ENCODE results near the gene EZH1. TPM values are rescaled to one million over a fixed set of nuclear protein-coding genes. Genes with fewer than 3 reads are reported as not detected.
A peak's percentile ranks its signal among the peaks of the same experiment; 100 is the strongest.
"Not testable (repeated sequence)": the region's sequence is repeated elsewhere in the genome, so short reads cannot be mapped to it uniquely, and the experiment has no call there.

EZH1 gene
- polyA plus RNA-seq, 1 experiment, result 26.3 TPM

DNA sequence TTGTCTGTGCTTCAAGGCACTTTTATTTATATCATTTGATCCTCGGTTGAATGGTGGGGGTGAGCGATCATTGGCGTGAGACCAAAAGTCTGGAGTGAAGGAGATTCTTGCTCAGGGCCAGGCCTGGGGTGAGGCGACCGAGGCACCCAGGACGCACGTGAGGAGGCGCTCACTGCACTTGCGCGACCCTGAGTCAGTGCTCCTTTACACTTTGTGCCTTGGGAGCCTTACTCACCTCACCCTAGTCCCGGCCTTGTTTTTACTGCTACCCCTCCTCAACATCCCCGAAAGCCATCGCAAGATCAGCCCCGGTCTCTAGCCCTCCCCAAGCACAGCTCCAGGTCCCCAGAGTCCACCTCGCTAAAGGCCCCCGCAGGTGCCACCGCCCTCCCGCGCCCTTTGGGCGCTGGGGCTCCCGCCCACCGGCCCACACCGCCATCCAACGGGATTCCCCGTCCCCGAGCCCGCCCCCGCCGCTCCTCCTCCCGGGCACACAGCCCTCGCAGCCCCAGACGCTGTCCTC, 496 bp downstream of the EZH1 start:
- Histone ChIP-seq H3K27me3 (ENCODE audit: control insufficient read depth, insufficient read depth, low read length) (no peaks in the 10 kb centered on the region), H3K9me3 (ENCODE audit: control insufficient read depth, insufficient read depth, low read length) (no peaks in the 10 kb centered on the region; the same call in 1 of the 2 replicates), H3K4me3 (ENCODE audit: low read depth, low read length) (peak overlapping the region; percentile 84), H3K27ac (ENCODE audit: low read depth, low read length) (peak overlapping the region; percentile 78)
- DNase-seq (ENCODE audit: low read depth, low spot score), result no peak
- ChIA-PET CTCF (interaction anchor here (0.8 kb wide), 1 partner anchor 76 kb away, joined by 4 read pairs; no protein-coding TSS in a partner anchor), POLR2A (no interaction called here)
- TF ChIP-seq, protein P1, sequence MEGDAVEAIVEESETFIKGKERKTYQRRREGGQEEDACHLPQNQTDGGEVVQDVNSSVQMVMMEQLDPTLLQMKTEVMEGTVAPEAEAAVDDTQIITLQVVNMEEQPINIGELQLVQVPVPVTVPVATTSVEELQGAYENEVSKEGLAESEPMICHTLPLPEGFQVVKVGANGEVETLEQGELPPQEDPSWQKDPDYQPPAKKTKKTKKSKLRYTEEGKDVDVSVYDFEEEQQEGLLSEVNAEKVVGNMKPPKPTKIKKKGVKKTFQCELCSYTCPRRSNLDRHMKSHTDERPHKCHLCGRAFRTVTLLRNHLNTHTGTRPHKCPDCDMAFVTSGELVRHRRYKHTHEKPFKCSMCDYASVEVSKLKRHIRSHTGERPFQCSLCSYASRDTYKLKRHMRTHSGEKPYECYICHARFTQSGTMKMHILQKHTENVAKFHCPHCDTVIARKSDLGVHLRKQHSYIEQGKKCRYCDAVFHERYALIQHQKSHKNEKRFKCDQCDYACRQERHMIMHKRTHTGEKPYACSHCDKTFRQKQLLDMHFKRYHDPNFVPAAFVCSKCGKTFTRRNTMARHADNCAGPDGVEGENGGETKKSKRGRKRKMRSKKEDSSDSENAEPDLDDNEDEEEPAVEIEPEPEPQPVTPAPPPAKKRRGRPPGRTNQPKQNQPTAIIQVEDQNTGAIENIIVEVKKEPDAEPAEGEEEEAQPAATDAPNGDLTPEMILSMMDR (IDR thresholded peaks at IDR 0.05; ENCODE audit: low read depth, low read length), result no peak

DNA sequence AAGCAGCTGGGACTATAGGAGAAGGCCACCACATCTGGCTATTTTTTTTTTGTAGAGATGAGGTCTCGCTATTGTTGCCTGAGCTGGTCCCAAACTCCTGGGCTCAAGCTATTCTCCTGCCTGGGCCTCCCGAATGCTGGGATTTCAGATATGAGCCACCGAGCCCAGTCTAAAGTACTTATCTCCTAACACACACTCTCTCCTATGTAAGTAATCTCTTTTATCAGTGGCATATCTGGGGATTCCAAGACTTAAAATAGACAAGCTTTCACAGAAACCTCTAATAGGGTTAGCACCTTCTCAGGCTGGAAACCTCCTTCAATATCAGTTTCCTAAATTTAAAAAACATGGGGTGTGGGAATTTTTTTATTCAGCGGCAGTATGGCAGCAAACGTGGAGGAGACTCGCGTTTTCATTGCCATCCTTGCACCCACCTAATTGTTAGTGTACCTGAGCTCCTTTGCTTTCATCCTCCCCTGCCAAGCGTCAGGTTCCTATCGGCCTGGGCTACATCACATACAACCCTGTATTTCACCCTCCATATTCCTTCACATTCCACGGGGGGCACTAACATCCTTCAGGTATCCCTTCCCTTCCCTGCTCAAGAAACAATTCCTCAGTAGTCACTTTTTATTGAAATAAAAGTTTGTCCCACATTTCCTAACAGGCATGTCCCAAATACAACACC, 1.1 kb downstream of the EZH1 start:
- no peak for DNase-seq (ENCODE audit: low read depth, low spot score)
- POLR2A ChIA-PET, result interaction anchor here (0.6 kb wide), 1 partner anchor 351 kb away, joined by 4 read pairs; no protein-coding TSS in a partner anchor
- Histone ChIP-seq H3K4me3 (ENCODE audit: low read depth, low read length) (peak overlapping the region; percentile 84), H3K27ac (ENCODE audit: low read depth, low read length) (no peak overlapping the region), H3K9me3 (ENCODE audit: control insufficient read depth, insufficient read depth, low read length) (no peaks in the 10 kb centered on the region; the same call in 1 of the 2 replicates), H3K27me3 (ENCODE audit: control insufficient read depth, insufficient read depth, low read length) (no peaks in the 10 kb centered on the region)
- CTCF ChIA-PET, result interaction anchor here (0.6 to 1.6 kb wide), 4 partner anchors 8 to 165 kb away, joined by 3 to 9 read pairs (median 4); no protein-coding TSS in a partner anchor
- TF ChIP-seq, protein P1 (IDR thresholded peaks at IDR 0.05; ENCODE audit: low read depth, low read length), result peak; percentile 32; the same call in 1 of the 2 replicates

DNA sequence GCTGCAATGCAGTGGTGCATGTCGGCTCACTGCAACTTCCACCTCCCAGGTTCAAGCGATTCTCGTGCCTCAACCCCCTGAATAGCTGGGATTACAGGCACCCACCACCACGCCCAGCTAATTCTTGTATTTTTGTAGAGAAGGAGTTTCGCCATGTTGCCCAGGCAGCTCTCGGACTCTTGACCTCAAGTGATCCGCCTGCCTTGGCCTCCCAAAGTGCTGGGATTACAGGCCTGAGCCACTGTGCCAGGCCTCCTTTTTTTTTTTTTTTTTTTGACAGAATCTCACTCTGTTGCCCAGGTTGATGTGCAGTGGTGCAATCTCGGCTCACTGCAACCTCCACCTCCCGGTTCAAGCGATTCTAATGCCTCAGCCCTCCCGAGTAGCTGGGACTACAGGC, 1.9 kb downstream of the EZH1 start:
- ChIA-PET CTCF (interaction anchor here (0.6 to 1.6 kb wide), 4 partner anchors 21 to 264 kb away, joined by 3 to 9 read pairs (median 4); no protein-coding TSS in a partner anchor), POLR2A (interaction anchor here (0.7 kb wide), 1 partner anchor 82 kb away, joined by 5 read pairs; no protein-coding TSS in a partner anchor)
- not testable (repeated sequence) for H3K9me3 ChIP-seq (ENCODE audit: control insufficient read depth, insufficient read depth, low read length); H3K27me3 ChIP-seq (ENCODE audit: control insufficient read depth, insufficient read depth, low read length); H3K4me3 ChIP-seq (ENCODE audit: low read depth, low read length); DNase-seq (ENCODE audit: low read depth, low spot score); H3K27ac ChIP-seq (ENCODE audit: low read depth, low read length)

DNA sequence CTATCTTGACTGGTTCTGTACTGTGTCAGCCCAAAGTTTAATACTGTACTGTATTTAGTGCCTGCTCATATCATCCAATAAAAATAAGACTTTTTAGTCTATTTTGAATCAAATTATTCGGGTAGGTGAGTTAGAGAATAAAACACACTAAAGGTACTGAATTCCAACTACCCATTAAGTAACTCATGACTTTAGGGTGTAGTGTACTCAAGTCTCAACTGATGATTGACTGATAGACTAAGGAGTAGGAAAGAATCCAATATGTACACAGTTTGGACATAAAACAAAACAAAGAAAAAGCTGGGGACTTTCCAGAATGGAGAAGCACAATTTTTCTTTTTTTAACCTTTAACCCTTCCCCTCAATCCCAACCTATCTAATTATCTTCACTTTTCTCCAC, 4.1 kb downstream of the EZH1 start:
- POLR2A ChIA-PET, result interaction anchor here (0.6 kb wide), 1 partner anchor 436 kb away, joined by 3 read pairs; no protein-coding TSS in a partner anchor
- H3K9me3 ChIP-seq (ENCODE audit: control insufficient read depth, insufficient read depth, low read length), result no peaks in the 10 kb centered on the region; the same call in 1 of the 2 replicates
- no peaks in the 10 kb centered on the region for H3K27me3 ChIP-seq (ENCODE audit: control insufficient read depth, insufficient read depth, low read length)
- DNase-seq (ENCODE audit: low read depth, low spot score), result no peak
- no peak overlapping the region for H3K27ac ChIP-seq (ENCODE audit: low read depth, low read length)
- TF ChIP-seq, protein P1 (IDR thresholded peaks at IDR 0.05; ENCODE audit: low read depth, low read length), result no peak
- H3K4me3 ChIP-seq (ENCODE audit: low read depth, low read length), result no peak overlapping the region
- CTCF ChIA-PET, result no interaction called here

DNA sequence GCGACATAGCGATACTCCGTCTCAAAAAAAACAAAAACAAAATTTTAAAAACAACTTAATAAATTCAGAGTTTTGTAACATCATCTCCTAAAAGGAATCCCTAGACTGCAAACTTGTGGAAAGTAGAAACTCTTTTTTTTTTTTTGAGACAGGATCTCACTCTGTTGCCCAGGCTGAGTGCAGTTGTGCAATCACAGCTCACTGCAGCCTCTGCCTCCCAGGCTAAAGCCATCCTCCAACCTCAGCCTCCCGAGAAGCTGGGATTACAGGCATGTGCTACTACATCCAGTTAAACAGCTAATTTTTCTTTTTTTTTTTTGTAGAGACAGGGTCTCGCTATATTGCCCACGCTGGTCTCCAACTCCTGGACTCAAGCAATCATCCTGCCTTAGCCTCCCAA, 19.7 kb downstream of the EZH1 start:
- POLR2A ChIA-PET, result interaction anchor here (0.6 to 0.7 kb wide), 3 partner anchors 12 to 203 kb away, joined by 4 to 5 read pairs (median 5); no protein-coding TSS in a partner anchor
- Histone ChIP-seq H3K27ac (ENCODE audit: low read depth, low read length) (no peak overlapping the region), H3K4me3 (ENCODE audit: low read depth, low read length) (no peak overlapping the region), H3K27me3 (ENCODE audit: control insufficient read depth, insufficient read depth, low read length) (no peaks in the 10 kb centered on the region), H3K9me3 (ENCODE audit: control insufficient read depth, insufficient read depth, low read length) (no peaks in the 10 kb centered on the region)
- CTCF ChIA-PET, result interaction anchor here (0.9 to 1.3 kb wide), 2 partner anchors 38 to 147 kb away, joined by 3 to 4 read pairs; no protein-coding TSS in a partner anchor
- no peak for DNase-seq (ENCODE audit: low read depth, low spot score)
- TF ChIP-seq, protein P1 (IDR thresholded peaks at IDR 0.05; ENCODE audit: low read depth, low read length), result no peak

All from AG04450 (cell line).